Stimulated activated naive CD4-positive, alpha-beta T cell treated with Interleukin-2 at 50 U/mL for 16 hours (primary cell): ENCODE measurements around the gene HOPX.
"Not testable (repeated sequence)": the region's sequence is repeated elsewhere in the genome, so short reads cannot be mapped to it uniquely, and the experiment has no call there.

ENCODE experiments used
- DNase-seq: peaks from one replicate; lab custom pipeline; 2025; lab: John Stamatoyannopoulos, UW

HOPX gene, protein sequence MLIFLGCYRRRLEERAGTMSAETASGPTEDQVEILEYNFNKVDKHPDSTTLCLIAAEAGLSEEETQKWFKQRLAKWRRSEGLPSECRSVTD

DNA sequence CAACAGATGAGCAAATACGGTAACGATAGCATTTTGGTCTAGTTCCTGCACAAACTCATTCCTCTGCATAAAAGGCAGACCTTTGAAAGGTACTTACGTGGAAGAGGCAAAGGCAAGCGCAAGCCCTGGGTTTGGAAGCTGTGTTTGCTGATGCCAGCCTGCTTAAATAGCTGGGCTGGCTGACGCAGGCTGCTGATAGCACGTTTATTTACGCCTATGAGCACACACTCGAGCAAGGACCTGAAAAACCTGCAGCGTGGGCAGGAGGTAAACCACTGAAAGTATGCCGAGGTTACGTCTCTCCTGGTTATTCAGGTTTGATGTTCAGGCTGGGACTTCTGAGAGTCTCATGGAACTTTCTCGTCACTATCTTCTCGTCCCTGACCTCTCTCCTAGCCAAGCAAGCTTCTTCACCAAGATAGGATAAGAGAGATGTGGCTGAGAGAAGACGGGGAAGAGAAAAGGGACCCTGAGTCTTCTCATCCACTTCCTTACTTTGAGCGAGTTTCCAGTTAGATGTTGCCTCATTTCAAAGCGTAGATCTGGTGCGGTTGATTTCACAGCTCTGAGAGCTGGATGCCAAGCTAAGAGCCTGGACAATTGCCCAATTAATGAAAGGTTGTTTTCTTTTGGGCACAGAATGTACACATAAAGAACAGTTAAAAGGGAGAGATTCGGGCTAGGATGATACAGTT, at the start of gene HOPX:
TSS of gene HOPX (minus strand) at position 139 of the 695 bp plus-strand sequence. CDS start 23,480 bp downstream, outside the sequence.
- peak; percentile 77 for DNase-seq

DNA sequence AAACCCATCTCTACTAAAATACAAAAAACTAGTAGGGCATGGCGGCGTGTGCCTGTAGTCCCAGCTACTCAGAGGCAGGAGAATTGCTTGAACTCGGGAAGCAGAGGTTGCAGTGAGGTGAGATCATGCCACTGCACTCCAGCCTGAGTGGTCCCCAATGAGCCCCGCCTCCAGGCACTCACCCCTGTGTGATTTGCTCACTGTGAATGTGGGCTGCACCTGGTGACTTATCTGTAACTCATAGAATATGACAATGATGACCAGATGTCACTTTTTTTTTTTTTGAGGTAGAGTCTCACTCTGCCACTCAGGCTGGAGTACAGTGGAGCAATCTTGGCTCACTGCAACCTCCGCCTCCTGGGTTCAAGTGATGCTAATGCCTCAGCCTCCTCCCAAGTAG, 49.0 kb upstream of the HOPX start:
- DNase-seq = no peak

DNA sequence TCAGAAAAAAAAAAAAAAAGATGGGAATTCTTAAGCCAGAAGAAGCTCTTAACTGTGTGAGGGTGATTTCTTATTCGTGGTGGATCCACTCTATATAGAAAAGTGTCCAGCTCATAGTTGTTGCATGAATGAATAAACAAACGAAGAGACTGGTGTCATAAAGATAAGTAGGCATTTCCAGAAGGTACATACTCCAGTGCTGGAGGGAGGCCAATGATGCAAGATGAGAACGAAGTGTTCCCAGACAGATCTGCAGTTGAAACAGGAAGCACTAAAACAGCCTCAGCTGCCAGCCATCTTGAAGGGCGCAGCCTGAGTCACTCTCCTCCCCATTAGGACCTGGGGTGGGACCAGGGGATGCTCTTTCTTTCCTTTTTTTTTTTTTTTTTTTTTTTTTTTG, 47.4 kb upstream of the HOPX start:
- DNase-seq = no peak

DNA sequence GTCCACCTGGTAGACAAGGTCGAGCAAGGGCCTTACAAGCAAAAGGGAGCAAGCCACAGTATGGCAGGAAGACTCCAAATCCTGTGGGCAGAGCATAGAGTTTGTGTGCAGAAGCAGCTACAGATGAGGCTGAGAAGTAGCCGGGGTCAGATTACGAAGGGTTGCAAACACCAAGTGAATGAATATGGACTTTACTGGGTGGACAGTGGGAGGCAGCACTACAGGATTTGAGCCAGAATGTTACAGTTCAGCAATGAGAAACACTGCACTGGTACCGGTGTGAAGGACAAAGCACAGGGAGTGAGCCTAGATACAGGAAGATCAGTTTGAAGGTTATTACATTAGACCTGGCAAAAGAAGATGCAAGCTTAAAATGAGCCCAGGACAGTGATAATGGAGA, 46.1 kb upstream of the HOPX start:
- no peak for DNase-seq

DNA sequence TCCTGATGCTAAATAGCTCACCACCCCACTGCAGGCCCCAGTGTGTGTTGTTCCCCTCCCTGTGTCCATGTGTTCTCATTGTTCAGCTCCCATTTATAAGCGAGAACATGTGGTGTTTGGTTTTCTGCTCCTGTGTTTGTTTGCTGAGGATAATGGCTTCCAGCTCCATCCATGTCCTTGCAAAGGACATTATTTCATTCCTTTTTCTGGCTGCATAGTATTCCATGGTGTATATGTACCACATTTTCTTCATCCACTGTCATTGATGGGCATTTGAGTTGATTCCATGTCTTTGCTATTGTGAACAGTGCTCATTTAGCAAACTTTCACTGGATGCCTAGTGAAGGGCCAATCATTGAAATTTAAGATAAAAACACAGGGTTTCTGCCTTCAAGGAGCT, 45.5 kb upstream of the HOPX start:
- DNase-seq = not testable (repeated sequence)

DNA sequence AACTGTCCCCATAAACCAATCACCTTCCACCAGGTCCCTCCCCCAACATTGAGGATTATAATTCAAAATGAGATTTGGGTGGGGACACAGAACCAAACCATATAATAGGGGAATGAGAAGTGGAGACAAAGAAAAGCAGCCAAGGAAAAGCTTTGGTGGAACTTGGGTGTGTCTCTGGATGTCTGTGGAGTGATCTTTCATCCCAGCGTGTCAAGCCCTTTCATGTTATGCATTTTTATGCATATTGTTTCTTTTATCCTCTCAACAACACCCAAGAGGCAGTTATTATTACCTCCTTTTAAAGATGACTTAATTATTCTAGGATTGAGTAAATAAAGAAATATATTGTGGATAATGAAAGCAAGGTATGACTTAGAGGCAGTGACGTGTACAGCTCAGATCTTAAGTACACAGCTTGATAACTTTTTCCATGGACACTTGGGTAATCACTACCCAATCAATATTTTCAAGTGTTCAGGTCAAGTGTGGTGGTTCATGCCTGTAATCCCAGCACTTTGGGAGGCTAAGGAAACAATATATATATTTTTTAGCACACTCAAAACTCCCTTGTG, 42.6 kb upstream of the HOPX start:
- DNase-seq = no peak

DNA sequence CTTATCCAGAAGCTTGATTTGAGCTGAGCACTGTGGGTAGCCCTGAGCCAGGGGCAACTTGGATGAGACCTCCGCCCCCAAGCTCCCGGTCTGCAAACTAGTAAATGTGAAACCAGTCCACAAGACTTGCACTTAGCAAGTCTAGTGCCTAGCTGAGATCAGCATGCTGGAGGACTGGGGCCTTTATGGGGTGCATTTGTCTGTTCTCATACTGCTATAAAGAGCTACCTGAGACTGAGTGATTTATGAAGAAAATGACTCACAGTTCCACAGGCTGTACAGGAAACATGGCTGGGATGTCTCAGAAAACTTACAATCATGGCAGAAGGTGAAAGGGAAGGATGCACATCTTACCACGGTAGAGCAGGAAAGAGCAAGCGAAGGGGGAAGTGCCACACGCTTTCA, 42.1 kb upstream of the HOPX start:
- DNase-seq = peak; percentile 31

DNA sequence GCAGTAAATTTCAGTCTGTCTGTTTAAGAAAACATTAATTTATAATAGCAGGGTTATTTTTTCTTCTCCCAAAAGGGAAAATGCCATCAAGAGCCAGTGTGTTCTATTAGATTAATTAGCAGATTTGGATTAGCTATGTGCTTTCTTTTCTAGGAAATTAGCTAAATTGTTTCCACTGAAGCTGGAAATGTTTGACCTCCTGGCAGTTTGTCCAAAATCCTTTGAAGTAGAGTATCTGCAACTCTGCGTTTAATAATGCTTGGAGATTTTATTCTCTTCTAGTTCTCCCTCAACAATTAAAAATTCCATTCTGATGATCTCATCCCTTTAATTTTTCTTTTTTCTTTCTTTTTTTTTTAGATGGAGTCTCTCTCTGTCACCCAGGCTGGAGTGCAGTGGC, 27.1 kb upstream of the HOPX start:
- DNase-seq = no peak

DNA sequence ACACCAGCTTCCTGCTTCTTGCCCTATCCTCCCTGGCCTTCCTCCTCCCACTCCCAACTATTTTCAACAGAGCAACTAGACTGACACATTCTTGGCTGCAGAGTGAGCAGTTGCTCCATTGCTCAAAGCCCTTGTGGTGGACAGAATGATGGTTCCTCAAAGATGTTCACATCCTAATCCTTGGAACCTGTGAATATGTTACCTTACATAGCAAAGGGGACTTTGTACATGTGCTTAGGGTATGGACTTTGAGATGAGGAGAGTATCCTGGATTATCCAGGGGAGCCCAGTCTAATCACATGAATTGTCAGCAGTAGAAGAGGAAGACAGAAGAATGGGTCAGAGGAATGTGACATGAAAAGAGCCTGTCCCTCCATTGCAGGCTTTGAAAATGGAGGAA, 24.9 kb upstream of the HOPX start:
- no peak for DNase-seq

DNA sequence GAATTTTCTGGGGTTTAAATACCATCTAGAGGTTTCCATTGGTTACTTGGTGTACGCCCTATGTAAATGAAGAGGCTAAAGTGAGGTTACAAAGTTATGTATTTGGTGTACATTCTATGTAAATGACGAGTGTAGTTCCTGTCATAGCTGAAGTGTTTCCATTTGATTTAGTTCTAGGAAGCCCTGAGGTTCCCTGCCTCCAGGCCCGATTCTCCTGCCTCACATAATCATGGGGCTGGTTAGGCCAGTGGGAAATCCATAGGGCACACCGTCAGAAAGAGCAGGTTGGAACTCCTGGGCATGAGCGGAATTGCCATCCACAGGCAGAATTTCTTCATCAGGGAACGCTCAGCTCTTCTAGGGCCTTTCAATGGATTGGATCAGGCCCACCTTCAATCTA, 24.2 kb upstream of the HOPX start:
- no peak for DNase-seq

DNA sequence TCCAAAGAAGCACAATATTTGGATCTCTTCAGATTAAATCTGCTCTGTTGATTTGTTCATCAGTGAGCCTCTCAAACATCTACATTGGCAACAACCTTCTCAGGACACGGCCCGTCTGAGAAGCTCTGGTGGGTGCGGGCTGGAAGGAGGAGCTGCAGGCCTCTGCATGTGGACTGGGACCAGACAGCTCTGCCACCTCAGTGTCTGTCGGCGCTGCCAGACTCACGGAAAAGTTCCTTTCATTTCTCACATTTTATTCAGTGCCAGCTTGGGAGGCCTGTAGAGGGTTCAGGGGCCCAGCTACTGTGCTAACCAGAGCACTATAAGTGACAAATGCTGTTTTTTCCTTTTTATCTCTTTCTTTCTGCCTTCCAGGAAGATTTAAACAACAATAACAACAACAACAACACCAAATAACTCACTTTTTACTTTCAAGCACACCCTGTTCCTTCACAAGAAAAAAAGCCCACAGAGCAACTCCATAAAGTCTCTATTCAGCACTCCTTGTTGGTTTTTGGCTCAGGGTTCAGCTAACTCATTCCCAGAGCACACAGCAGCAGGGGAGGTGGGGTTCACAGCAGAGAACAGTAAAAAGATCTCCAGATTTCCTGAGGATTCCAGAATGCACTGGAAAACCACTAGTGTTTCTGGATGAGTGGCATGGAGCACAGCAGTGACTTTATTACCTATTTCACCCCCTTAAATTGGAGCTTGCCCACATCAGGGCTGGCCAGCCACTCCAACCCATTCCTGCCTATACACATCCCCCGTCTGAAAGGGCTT, 23.2 kb upstream of the HOPX start:
- no peak for DNase-seq

DNA sequence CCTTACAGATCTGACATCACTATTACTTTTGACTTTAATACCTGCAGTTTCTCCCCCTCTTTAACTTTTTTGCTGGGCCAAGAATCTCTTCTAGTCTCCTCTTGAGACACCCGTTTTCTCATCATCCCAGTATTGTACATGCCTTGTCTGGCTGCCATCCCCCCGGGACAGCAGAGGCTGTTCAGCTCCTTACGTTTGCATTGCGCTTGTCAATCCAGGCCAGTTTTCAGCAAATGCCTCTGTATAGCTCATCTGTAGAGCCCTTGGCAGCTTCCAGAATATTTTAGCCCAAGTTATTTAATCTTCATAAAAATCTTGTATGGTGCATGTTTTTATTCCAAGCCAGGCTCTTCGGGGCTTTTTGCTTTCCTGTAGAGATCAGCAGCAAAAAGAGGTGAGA, 22.3 kb upstream of the HOPX start:
- no peak for DNase-seq

DNA sequence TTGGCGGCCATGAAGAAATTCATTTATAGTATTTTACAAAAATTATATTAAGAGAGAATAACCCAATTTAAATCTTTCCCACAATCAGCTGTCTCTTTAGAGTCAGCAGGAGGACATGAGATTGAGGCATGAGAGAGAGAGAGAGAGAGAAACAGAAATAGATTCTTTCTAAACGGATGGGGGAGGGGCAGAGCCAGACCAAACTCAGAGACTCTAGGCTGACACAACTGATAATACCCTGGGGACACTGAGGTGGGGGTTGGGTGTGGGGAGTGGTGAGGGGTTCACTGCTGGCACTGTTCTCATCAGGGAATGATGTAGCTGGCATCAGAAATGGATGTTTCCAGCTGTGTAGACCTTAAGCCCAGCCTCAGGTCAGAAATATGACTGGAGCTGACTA, 20.5 kb upstream of the HOPX start:
- no peak for DNase-seq

DNA sequence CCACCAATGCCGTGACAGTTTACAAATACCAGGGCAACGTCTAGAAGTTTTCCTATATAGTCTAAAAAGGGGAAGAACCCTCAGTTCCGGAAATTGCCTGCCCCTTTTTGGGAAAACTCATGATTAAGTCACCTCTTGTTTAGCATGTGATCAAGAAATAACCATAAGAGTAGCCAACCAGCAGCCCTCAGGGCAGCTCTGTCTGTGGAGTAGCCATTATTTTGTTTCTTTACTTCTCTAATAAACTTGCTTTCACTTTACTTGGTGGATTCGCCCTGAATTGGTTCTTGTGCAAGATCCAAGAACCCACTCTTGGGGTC, 20.0 kb upstream of the HOPX start:
- DNase-seq = no peak

DNA sequence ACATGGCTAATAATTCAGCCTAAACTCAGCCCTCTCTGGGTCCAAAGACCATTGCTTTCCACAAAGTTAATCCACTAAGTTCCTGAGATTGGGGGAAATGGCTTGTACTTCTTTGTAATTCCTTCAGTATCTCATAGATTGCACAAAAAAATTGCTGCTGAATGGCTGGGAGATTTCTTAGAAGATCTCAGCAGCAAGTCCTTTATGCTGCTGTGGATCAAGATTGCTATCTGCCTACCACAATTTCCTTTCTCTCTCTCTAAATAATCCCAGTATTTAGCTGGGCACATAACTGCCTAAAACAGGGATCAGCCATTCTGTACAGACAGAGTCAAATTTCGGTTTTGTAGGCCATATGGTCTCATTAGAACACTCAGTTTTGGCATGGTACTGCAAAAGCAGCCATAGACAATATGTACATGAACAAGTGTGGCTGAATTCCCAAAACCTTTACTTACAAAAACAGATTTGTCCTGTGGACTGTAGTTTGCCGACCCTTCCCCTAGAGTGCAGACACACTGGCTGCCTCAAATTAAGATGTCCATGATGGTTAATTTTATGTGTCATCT, 18.5 kb upstream of the HOPX start:
- no peak for DNase-seq

DNA sequence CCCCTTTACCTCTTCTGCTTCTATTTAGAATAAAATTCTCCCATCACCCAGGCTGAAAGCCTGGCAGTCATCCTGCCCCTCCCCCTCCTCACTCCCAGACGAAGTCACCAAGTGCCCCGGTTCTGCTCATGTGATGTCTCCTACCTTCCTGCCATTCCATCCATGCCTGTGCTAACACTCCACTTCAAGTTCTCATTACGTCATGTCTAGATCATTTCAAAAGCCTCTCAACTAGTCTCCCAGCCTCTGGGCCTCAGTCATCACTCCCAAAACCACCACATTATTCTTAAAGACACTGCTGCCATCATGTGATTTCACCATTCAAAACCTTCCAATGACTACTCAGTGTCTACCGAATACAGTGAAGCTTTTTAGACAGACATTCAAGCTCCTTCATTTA, 17.2 kb upstream of the HOPX start:
- no peak for DNase-seq

DNA sequence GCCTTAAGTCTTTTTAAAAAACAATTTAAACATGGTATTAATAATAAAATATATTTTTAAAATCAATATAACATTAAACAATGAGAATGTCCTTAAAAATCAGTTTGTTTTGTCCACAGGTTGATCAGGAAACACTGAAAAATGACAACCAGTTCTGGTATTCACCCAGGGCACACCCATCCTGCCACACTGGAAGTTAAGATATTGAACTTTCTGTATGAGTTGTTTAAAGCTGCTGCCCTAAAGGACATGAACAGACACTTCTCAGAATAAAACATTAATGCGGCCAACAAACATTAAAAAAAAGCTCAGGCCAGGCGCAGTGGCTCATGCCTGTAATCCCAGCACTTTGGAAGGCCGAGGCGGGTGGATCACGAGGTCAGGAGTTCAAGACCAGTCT, 15.0 kb upstream of the HOPX start:
- DNase-seq = no peak

DNA sequence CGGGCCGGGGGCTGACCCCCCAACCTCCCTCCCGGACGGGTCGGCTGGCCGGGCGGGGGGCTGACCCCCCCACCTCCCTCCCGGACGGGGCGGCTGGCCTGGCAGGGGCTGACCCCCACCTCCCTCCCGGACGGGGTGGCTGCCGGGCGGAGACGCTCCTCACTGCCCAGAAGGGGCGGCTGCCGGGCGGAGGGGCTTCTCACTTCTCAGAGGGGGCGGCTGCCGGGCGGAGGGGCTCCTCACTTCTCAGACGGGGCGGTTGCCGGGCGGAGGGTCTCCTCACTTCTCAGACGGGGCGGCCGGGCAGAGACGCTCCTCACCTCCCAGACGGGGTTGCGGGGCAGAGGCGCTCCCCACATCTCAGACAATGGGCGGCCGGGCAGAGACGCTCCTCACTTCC, 12.4 kb upstream of the HOPX start:
- DNase-seq = not testable (repeated sequence)

DNA sequence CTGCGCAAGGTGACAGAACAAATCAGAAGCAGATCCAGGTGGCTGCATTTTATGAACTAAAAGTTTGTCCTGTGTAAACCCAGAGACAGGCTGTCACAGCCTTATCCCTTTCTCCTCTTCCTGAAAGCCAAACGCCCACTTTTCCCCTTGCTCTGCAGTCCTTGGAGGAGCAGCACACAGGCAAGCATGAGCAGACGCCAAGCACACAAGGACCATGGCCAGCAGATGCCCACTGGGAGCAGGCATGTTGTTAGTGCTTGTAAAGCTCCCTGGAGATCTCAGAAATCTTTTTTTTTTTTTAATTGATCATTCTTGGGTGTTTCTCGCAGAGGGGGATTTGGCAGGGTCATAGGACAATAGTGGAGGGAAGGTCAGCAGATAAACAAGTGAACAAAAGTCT, 11.5 kb upstream of the HOPX start:
- DNase-seq = no peak

DNA sequence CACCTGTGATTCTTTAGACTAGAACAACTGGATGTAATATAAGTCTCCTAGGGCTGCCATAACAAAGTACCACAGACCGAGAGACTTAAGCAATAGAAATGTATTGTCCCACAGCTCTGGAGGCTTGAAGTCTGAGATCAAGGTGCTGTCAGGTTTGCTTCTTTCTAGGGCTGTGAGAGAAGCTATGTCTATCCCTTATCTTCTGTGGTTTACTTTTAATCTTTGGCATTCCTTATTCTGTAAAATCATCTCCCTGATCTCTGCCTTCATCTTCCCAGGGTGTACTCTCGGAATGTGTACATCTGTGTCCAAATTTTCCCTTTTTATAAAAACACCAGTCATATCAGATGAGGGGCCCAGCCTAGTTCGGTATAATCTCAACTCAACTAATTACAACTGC, 10.3 kb upstream of the HOPX start:
- DNase-seq = no peak

DNA sequence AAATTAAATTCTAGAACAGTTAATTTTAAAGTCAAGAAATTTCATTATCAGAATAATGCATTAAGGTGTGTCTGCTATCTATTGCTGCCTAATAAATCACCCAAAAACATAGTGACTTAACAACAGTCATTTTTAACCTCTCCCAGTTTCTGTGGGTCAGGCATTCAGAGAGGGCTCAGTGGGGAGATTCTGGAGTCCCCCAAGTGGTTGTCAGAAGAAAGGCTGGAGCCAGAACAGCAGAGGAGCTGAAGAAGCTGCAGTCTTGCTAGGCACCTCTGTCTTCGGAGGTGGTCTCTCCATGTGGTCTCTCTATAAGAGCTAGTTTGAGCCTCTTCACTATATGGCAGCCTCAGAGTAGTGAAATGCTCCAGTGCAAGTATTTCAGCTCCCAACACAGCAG, 9.3 kb upstream of the HOPX start:
- DNase-seq = no peak

DNA sequence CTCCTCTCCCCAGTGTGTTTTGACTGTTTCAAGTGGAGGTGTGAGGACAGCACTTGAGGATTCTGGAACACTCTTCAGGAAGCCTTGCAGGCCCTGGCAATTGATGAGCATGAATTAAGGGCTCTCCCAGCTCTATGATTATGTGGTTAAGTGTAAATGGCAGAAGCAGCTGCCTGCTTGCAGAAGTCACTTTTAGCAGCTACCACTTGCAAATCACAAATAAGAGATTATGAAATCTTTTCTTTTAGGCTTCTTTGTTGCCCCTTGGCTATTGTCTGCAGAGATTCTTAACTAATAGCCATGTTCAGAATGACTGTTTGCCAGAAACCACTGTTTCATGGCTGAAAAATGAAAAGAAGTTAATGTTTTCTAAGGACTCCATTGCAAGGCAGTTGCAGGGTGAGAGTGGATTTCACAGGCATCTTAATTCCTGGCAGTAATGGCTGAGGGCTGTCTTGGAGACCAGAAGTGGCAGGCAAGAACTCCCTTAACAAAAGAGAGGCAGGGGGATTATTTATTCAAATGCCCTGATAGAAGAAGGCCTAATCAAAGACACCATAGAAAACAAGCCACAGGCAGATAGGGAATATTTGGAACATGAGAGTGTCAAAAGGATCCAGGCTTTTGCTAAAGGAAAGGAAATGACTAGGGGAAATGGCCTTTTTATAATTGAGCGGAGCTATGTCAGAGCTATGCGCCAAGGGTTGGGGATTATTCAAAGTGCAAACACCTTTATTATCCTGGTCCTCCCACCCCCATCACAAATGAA, 8.3 kb upstream of the HOPX start:
- no peak for DNase-seq
